GM21515 (cell line): ENCODE measurements around the gene PRDM12.

Source experiments
- ATAC-seq: cut with Tn5 transposase; IDR thresholded peaks from one replicate; pipeline ENCODE4 v1.9.1; 2021; ENCODE audit not compliant: unreplicated experiment

The PRDM12 gene

DNA sequence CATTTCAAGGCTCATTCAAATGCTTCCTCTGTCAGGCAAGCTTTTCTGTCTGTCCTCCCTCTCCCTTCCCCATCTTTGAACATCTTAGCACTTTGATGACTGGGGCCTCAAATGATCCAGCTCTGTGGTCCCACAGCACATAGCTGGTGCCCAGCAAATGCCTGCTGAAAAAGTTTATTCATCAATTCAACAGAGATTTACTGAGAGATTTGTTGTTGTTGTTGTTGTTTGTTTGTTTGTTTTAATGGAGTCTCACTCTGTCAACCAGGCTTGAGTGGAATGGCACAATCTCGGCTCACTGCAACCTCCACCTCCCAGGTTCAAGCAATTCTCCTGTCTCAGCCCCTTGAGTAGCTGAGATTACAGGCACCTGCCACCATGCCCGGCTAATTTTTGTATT is 23.2 kb downstream of the PRDM12 start:
- ATAC-seq = no peak

DNA sequence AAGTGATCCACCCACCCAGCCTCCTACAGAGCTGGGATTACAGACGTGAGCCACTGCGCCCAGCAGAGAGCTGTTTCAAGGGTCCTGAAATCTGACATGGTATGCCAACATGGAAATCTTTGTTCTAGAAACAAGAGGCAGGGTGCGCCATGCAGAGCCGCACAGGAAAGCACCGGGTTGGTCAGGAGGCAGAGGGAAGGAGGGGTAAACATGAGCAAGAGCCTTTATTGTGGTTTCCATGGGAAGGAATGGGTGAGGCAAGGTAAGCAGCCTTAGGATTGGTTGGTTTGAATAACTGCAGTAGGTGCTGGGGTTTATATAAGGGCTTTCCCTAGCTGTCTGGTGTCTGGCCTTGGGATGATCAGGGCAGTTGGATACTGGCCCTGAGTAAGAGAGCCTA is 23.7 kb downstream of the PRDM12 start:
- no peak for ATAC-seq

DNA sequence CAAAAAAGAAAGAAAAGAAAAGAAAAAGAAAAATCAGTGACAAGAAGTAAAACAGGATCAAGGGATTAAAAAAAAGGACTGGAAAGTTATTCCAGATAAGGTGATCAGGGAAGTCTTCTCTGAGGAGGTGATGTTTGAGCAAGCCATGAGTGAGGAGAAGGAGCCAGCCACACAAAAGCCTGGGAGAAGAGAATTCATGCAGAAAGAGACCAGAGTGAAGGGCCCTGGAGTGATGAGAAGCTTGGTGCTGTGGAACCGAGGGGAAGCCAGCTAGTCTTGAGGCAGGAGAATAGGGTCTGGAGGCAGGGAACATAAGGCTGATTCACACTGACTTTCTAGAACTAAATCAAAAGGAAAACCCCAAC is 25.2 kb downstream of the PRDM12 start:
- no peak for ATAC-seq

DNA sequence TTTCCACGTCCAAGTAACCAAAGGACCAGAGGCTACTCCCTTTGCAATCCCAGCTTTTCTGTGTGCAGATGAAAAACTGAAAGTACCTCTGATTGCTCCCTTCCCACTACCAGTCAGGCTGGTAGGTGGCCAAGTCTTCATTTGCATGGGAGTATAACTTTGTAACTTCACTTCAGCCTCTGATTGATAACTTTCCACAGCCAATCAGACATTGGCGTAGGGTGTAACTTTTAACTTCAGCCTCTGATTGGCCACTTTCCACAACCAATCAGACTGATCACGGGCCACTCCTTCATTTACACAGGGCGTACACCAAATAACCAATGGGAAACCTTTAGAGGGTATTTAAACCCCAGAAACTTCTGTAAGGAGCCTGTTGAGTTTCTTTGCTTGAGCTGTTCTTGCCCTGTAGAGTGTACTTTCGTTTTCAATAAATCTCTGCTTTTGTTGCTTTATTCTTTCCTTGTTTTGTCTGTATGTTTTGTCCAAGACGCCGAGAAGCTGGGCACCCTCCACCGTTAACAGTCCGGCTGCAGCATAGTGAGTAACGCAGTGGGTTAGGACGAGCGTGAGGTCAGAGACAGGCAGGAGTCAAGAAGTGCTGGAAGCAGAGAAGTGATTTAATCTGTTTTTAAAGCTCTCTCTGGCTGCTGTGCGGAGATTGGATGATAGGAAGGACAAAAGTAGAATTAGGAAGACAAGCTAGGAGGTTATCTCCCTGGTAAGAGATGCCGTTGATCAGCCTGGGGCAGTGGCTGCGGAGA is 25.7 kb downstream of the PRDM12 start:
- no peak for ATAC-seq

DNA sequence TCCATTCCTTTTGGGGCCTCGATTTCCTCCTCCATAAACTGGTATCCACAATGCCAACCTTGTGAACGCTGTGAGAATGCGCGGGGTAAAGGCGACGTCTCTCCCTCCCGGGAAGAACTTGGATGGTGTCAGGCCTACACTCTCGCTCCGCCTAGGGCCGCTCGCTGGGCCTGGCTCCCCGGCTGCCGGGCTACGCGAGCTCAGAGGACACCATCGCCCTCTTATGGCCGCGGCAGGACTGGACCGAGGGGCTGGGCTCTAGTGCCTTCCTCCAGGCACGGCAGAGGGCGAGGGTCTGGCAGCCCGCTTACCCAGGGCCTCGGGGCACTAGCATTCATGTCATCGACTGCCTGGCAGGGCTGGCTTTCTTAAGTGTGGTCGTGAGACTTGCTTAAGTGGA is 27.9 kb downstream of the PRDM12 start:
- no peak for ATAC-seq

DNA sequence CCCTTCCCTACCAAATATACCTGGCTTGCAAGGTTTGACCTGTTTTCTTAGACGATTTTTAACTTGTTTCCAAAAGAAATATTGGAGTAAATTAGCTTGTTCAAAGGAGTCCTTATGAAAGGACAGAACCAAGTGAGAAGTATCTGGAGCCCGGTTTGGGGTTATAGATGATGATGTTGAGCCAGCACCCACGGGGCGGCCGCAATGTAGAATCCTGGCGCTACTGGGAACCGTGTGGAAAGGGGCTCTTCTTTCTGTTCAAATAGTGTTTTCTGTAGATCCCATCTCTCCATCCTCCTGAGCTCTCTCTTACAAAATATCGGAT is 28.7 kb downstream of the PRDM12 start:
- ATAC-seq = peak; percentile 2

DNA sequence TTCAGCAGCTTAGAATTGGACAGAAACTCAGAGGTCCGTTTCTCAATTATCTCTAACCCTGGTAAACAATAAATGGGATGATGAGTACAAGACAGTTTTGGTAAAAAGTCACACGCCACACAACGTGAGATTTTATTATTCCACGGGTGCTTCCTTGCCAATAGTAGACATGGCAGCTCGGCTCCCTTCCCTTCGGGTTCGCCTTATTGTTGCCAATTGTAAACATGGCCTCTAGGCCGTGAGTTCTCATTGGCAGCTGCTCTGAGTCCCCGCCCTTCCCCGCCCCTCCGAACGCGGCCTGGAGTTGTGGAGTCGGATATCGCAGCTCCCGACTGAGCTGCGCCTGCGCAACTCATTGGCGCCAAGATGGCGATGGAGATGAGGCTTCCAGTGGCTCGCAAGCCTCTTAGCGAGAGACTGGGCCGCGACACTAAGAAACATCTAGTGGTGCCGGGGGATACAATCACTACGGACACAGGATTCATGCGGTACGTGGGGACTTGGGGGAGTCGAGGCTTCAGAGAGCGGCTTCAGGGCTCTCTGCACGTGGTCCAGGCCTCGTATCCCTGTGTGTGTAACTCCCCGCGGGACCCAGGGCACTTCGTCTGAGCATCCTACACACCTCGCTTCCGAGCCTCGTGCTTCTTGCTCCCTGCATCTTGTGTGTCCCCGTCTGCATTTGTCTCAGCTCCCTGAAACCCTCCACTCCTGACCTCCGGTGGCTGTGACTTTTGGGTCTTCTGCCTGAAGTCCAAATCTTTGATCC is 29.2 kb downstream of the PRDM12 start, which contains the start of gene EXOSC2:
EXOSC2 (plus strand) TSS at position 355 of the 766 bp plus-strand sequence; CDS start at position 367, 12 bp downstream.
- peak; percentile 85 for ATAC-seq

DNA sequence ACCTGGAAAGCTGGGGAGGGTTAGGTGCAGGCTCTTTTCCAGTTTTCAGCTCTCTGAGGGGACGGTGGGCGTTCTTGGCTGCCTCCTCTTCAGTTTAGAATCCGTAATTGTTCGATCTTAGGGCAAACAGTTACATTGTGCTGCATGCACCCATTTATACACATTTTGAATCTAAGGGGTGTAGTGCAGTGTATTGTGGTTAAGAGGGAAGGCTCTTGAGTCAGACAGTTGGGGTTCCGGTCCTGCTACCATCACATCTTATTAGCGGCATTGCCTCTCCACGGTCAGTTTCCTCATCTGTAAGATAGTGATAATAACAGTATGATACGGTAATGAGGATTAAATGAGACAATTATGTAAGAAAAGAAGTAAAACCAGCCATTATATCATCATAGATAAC is 29.8 kb downstream of the PRDM12 start:
- no peak for ATAC-seq

DNA sequence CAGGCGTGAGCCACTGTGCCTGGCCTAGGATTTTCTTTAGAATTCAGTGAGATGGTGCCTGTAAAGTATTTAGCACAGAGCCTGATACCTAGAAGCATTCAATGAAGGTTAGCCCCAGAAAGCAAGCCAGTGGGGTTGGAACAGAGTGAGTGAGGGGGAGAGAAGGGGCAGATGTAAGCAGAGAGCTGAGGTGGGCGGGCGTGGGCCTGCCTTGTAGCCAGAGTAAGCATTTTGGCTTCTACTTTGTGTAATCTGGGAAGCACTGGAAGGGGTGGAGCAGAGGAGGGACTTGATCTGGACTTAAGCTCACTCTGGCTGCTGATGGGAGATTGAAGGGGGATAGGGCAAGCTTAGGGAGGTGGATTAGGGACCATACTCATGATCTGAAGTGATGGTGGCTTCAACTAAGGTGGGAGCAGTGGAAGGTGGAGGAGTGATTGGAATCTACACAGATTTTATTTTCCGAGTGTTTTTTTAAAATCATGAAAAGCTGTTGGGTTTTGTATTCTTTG is 31.8 kb downstream of the PRDM12 start:
- ATAC-seq = no peak

DNA sequence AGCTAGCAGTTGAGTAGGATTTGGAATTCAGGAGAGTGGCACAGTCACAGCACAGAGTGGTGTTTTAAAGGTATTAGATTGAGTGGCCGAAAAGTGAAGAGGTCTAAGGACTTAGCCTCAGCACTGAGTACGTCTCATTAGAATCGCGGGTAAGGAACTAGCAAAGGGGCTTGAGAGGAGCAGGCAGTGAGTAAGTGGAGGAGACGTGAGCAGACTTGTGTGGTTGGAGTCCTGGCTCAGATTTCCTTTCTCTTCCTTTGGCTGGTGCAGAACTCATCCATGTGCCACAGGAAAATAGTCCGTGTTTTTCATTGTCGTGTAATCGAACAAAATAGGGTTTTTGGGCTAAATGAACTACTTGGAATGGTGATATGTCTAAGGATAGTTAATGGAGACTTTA is 32.6 kb downstream of the PRDM12 start:
- no peak for ATAC-seq

DNA sequence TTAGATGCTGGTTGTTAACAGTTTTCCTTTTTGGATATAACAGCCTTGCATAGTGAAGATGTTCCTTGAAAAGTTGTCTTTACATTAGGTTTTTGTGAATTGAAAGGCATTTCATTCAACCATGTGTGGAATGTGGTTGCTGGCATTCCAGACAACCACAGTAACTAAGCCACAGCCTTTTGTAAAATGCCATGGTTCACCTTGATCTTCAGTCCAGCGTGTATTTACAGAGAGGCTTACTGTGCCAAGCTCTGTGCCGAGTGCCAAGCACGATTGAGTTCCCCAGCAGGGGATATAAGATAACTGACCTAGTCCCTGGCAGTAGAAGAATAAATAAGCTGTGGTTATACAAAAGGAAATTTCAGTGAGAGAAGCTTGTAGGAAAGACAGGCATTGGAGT is 34.1 kb downstream of the PRDM12 start:
- no peak for ATAC-seq

DNA sequence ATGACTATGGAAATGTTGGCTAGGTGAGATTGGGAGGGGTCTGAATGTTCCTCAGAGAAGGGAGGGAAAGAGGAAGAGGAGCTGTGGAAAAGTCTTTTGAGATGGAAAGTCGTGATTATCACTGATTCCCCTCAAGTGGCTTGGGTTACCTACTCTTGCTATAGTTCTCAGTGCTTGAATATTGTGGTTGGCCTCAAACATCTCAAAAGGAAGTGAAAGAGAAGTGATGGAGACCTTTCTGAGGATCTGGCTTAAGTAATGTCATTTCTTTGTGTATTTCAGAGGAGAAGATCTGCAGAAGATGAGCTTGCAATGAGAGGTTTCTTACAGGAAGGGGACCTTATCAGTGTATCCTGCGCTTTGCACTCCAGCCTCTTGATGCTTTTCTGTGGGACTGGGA is 34.7 kb downstream of the PRDM12 start:
- ATAC-seq = no peak

DNA sequence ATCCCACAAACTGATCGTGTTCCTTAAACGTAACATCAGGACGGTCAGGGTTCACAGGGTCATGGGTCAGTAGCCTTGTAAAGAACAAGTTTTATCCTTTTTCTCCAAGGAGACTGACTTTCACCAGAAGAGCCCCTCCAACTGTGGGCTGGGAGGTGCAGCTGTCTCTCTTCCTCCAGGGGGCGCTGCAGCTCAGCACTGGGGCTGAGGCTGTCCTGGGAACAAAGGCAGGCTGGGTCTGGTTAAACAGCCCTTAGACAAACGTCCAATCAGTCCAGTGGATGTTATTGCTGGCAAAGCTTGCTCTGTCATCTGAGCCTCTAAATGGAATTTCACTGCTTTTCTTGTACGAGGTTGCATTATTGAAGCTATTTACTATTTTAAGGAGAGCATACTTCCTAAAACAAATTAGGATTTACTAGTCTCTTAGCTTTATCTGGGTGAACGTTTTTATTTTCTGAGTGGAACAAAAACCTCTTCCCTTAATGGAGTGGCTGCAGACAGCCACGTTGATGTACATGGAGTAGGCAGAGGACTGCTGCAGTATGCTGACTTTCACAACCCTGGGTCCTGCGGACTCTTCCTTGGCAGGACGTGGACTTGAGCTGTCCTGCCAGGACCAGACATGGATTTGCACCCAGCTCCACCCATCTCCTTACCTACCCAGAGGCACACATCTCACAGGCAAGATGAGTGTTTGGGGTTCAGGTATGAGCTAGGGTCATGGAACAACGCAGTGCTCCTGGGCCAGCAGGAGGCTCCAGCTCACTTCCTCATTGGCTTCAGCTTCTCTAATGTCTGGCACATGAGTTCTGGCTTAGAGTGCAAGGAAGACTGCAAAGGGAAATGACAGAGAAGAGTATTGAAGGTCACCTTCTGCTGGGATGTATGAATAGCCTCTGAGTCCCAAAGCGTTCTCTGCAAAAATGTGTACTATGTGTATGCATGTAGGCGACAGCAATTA is 36.9 kb downstream of the PRDM12 start:
- no peak for ATAC-seq

DNA sequence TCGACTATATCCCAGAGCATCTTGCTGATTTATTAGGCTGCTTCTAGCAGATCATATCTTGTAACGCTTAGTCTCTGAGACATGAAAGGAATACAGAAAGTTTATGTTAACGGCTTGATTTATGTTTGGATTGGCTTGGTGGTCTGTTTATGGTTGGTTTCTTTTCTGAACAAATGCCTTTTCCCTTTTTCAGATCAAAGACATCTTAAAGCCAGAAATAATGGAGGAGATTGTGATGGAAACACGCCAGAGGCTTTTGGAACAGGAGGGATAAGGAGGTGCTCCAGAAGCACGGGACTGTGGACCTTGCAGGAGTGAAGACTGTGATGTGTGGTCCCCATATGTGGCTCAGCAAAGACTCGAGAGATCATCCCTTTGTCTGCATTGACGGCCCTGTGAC is 39.1 kb downstream of the PRDM12 start:
- no peak for ATAC-seq

DNA sequence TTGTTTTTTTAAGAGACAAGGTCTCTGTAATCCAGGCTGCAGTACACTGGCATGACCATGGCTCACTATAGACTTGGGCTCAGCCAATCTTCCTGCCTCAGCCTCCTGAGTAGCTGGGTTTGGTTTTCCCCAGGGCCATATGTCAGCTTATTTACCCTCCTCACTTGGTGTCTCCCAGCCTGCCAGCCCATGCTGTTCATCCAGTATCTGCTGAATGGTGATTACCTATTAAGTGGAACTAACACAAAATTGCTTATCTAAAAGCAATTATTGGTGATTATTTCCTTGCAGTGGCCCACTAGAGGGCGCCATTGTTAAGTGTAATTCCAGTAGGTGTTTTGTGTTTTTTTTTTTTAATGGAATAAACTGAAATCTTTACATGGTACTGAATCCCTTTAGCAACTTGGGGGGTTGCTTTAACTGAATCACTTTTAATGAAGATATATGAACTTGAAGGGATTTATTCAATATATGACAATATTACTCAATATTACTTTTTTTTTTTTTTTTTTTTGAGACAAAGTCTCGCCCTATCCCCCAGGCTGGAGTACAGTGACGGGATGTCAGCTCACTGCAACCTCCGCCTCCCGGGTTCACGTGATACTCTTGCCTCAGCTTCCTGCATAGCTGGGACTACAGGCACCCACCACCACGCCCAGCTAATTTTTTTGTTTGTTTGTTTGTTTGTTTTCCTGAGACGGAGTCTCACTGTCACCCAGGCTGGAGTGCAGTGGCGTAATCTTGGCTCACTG is 43.0 kb downstream of the PRDM12 start:
- no peak for ATAC-seq

DNA sequence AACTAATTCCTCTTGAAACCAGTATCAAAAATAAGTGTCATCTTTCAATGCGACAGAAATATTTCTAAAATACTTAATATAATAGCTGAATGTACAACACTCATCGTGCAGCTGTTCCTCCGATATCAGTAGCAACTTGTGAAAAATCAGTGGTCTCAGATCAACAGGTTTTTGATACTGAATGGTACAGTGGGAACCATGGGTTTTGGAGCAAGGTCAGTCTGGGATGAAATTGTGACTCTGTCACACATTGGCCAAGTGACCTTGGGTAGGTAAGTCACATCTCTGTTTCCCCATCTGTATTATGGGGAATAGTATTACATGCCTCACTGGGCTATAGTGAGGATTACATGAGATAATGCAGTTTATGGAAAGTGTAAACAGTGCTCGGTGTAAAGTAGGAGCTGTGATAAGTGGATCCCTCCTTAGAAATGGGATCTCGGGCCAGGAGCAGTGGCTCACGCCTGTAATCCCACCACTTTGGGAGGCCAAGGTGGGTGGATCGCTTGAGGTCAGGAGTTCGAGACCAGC is 46.5 kb downstream of the PRDM12 start:
- ATAC-seq = no peak

DNA sequence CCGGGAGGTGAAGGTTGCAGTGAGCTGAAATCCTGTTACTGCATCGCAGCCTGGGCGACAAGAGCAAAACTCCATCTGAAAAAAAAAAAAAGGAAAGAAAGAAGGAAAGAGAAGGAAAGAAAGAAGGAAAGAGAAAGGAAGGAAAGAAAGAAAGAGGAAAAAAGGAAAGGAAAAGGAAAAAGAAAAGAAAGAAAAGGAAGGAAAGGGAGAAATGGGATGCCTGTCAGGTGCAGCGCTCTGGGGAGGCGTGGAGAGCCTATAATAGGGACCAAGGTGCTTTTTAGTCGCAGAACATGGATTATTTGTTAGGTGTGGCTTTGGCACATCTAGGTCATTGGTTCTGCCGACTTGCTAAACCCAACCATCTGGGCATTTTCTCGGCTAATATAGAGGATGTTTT is 47.1 kb downstream of the PRDM12 start:
- ATAC-seq = no peak

DNA sequence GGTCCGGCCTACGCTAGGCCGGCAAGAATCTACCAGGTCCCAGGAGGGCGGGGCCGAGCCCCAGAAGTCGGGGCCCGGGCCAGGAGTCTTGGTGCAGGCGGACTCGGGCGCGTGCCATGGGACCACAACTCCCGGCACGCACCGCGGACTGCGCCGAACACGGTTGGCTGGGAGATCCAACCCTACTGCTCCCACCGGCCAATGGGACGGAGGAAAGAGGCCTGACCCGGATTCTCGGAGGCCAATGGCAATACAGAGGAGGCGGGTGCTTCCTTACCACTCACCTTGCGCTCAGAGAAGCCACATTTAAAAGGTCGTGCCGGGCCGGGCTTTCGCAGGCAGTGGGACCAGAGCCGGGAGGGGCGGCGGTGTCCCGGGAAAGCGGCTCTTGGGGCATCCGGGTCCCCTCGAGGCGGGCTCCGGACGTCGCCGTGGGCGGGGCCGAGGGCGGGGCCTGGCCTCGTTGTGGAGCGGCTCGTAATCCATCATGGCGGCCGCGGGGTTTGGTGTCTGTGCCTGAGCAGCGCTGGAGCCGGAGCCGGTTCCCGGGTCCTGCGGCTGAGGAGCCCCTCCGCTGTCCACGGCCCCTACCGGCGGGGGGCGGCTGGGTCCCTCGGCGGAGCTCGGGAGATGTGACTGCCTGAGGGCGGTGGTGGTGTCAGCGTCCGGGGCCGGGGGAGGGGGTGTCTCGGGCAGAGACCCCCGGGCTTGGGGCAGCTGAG is 48.3 kb downstream of the PRDM12 start:
- peak; percentile 94 for ATAC-seq

DNA sequence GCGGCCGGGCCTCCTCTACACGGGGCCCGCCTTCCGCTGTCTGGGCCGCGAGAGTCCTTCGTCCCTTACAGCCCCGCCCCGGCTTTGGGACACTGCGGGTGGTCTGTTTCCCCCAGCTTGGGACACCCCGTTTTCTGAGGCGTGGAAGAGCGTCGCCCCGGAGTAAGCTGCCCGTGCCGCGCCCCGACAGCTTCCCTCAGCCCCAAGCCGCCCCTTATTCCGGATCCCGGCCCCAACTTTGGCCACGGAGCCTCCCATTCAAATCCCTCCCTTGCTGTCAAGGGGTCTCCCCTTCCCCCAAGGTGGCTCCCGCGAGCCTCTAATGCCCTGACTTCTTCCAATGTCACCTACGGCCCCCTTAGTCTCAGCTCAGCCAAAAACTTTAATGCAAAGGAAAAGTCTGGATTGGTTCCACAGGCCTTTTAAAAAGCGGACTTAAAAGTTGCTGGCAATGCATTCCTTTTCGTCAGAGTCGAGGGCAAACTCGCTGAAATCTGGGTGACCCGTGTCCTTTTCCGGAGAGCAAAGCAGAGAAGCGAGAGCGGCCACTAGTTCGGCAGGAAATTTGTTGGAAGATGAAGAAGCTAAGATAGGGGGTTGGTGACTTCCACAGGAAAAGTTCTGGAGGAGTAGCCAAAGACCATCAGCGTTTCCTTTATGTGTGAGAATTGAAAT is 49.0 kb downstream of the PRDM12 start:
- ATAC-seq = peak; percentile 1
